ENCODE data around the gene GADD45GIP1.

DNA sequence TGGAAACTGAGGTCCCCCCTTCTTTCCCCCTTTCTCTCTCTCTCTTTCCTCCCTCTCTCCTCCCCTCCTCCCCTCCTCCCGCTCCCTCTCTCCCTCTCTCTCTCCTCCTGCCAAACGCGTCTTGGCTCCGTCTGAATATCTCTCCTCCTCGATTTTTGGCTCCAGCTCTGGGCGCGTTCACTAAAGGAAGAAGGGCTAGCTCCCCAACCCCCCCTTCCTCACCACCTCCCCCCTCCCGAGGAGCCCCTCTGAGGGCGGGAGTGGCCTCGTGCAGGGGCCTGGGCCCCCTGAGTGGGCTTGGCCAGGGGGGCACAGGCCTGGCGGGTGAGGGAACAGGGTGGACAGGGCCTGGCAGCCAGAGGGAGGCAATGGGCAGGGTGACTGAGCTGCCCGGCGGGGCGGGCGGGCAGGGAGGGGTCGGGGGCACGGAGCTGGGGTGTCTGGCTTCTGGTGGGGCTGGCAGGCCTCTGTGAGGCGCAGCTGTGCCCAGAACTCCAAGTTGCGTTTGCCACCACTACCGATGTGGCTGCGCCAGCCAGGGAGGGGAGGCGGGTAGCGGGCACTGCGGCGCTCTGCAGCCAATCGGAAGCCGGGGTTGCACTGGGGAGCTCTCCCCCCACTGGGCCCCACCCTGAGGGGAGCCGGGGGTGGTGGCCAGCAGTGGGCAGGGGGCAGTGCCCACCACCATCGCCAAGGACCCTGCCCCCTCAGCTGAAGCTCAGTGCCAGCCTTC lies 45.3 kb upstream of the GADD45GIP1 start:
- TF ChIP-seq, protein P1, sequence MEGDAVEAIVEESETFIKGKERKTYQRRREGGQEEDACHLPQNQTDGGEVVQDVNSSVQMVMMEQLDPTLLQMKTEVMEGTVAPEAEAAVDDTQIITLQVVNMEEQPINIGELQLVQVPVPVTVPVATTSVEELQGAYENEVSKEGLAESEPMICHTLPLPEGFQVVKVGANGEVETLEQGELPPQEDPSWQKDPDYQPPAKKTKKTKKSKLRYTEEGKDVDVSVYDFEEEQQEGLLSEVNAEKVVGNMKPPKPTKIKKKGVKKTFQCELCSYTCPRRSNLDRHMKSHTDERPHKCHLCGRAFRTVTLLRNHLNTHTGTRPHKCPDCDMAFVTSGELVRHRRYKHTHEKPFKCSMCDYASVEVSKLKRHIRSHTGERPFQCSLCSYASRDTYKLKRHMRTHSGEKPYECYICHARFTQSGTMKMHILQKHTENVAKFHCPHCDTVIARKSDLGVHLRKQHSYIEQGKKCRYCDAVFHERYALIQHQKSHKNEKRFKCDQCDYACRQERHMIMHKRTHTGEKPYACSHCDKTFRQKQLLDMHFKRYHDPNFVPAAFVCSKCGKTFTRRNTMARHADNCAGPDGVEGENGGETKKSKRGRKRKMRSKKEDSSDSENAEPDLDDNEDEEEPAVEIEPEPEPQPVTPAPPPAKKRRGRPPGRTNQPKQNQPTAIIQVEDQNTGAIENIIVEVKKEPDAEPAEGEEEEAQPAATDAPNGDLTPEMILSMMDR (IDR thresholded peaks at IDR 0.05), result no peak
- no peak for TF ChIP-seq POLR2AphosphoS5 (IDR thresholded peaks at IDR 0.05; ENCODE audit: low read depth, low read length)
- TF ChIP-seq SIN3A (IDR thresholded peaks at IDR 0.05; ENCODE audit: borderline replicate concordance, insufficient read depth, low read depth, low read length), result no peak
- TF ChIP-seq, protein P2, sequence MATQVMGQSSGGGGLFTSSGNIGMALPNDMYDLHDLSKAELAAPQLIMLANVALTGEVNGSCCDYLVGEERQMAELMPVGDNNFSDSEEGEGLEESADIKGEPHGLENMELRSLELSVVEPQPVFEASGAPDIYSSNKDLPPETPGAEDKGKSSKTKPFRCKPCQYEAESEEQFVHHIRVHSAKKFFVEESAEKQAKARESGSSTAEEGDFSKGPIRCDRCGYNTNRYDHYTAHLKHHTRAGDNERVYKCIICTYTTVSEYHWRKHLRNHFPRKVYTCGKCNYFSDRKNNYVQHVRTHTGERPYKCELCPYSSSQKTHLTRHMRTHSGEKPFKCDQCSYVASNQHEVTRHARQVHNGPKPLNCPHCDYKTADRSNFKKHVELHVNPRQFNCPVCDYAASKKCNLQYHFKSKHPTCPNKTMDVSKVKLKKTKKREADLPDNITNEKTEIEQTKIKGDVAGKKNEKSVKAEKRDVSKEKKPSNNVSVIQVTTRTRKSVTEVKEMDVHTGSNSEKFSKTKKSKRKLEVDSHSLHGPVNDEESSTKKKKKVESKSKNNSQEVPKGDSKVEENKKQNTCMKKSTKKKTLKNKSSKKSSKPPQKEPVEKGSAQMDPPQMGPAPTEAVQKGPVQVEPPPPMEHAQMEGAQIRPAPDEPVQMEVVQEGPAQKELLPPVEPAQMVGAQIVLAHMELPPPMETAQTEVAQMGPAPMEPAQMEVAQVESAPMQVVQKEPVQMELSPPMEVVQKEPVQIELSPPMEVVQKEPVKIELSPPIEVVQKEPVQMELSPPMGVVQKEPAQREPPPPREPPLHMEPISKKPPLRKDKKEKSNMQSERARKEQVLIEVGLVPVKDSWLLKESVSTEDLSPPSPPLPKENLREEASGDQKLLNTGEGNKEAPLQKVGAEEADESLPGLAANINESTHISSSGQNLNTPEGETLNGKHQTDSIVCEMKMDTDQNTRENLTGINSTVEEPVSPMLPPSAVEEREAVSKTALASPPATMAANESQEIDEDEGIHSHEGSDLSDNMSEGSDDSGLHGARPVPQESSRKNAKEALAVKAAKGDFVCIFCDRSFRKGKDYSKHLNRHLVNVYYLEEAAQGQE (IDR thresholded peaks at IDR 0.05; ENCODE audit: insufficient read depth in 1 of 2, low read depth in 2 of 2, low read length in 1 of 2), result no peak

Measured in Panc1 (cell line).